ENCODE data around the gene TEKT2.

Gene TEKT2

DNA sequence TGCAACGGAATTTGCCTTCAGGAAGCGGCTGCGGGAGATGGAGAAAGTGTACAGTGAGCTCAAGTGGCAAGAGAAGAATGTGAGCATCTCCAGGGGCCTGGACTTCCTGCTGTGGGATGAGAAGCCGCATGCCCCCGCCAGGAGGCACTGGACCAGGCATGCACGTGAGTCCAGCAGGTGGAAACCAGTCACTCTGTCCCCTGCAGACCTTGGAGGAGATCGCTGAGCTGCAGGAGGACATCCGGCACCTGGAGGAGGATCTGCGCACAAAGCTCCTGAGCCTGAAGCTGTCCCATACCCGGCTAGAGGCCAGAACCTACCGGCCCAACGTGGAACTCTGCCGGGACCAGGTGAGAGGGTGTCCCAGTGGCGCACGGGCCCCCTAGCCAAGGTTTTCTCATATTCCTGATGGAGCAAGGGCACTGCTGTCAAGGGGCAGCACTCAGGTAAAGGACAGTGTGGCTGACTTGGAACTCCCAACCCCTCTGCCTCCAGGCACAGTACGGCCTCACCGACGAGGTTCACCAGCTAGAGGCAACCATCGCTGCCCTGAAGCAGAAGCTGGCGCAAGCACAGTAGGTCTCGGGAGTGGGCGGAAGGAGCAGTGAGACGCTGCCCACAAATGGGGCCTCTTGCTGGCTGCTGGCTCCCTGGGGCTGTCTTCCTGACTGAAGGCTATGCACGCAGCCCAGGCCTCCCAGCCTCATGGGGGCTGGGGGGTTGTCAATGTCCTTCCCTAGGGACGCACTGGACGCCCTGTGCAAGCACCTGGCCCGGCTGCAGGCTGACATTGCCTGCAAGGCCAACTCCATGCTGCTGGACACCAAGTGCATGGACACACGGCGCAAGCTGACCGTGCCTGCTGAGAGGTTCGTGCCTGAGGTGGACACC, 3.6 kb downstream of the TEKT2 start:
- no peak for DNase-seq

GRCh38 chr1:36088265-36088576, 4.3 kb downstream of the TEKT2 start:
- DNase-seq = no peak

DNA sequence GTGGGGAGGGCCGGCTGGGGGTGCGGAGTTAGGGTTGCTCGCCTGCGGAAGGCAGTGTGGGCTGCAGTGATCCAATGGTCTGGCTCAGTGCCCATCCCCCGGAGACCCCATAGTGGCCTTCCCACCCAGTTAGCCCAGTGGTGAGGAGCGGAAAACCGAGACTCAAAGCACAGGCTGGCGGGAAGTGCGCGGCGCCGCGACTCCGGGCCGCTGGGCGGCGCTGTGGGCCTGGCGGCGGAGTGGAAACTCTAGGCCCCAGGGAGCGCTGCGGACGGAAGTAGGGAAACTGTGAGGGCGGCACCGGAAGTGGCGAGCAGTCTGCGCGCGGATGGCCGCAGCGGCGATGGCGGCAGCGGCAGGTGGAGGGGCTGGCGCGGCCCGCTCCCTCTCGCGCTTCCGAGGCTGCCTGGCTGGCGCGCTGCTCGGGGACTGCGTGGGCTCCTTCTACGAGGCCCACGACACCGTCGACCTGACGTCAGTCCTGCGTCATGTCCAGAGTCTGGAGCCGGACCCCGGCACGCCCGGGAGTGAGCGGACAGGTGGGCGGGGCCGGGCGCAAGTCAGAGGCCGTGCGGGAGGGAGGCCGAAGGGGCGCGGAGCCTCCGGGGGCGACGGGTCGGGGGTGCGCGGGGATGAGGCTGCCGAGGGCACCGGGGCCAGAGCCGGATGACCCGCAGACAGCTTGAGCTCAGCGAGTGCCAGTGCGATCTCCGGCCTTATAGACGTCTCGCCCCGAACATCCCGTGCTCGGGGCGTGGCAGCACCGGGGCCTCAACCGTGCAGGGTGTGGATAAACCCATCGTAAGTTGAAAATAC, 4.9 kb downstream of the TEKT2 start, which contains the start of gene ADPRS:
TSS of gene ADPRS (plus strand) at position 316 of the 816 bp plus-strand sequence. CDS start at position 329, 13 bp downstream.
- peak; percentile 83 for DNase-seq

DNA sequence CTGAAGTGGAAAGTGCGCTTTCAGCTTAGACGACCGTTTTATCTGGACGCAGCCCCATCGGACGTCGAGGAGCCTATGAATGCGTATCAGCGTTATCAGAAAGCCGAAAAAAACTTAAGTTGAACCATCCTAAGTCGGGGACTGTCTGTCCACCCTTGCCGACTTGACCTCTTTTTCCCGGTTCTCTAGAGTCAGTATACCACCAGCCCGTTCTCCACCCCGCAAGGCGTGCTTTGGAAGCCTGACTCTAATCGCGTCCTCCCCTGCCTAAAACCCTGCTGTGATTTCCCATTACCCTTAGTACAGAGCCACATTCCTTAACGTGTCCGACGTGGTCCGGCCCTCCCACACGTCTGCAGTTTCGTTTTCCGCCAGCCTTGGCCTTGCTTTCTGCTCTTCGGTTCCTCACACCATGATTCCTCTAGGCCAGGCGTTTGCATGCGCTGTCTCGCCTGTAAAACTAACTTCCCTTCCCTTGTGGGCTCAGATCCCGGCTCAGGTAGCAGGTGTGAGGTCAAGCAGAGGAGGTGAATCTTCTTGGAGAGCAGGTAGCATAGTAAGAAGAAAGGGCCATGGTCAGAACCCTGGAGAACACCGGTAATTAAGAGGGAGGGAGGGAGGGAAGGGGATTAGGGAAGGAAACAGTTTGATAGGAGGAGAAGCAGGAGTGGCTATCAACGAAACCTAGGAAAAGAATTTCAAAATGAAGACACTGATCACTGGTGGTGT, 5.7 kb downstream of the TEKT2 start:
- DNase-seq = no peak

GRCh38 chr1:36091141-36091540, 7.2 kb downstream of the TEKT2 start:
- DNase-seq = no peak

DNA sequence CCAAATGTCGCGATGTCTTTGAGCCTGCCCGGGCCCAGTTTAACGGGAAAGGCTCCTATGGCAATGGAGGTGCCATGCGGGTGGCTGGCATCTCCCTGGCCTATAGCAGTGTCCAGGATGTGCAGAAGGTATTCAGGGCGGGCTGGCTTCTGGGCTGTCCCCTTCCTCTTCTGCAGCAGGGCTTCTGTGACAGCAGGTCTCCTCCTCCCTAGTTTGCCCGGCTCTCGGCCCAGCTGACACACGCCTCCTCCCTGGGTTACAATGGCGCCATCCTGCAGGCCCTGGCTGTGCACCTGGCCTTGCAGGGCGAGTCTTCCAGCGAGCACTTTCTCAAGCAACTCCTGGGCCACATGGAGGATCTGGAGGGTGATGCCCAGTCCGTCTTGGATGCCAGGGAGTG, 7.8 kb downstream of the TEKT2 start:
- DNase-seq = no peak

DNA sequence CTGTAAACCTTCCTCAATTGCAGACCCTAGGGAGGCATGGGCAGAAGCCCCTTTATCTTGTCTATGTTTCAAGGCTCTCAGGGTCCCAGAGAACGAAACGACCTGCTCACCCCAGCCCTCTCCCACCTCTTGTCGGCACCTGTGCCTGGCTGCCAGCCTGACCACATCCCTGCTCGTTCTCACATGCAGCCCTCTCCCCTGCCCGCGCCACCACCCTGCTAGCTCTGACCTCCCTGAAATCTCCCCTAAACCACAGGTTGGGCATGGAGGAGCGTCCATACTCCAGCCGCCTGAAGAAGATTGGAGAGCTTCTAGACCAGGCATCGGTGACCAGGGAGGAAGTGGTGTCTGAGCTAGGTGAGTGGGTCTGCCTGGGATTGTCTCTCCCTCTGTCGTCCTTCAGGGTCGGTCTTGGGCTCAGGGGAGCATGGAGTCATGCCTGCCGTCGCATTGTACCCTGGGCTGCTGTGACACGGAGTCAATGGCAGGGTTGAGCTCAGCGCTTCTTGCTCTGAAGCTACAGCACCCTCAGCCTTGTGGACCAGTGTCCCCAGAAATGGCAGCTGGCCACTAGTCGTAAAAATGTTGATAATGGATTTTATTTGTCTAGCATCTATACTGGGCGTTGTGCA, 8.4 kb downstream of the TEKT2 start:
- DNase-seq = no peak

GRCh38 chr1:36092798-36093185, 8.9 kb downstream of the TEKT2 start:
- no peak for DNase-seq

- DNase-seq = no peak
These were observed 9.3 kb downstream of the TEKT2 start for GRCh38 chr1:36093226-36093625.

- no peak for DNase-seq
These were observed 10.0 kb downstream of the TEKT2 start for GRCh38 chr1:36093929-36094328.

- DNase-seq = no peak
These were observed 10.7 kb downstream of the TEKT2 start for GRCh38 chr1:36094621-36095061.

GRCh38 chr1:36095760-36096405, 12.0 kb downstream of the TEKT2 start:
- no peak for DNase-seq

DNA sequence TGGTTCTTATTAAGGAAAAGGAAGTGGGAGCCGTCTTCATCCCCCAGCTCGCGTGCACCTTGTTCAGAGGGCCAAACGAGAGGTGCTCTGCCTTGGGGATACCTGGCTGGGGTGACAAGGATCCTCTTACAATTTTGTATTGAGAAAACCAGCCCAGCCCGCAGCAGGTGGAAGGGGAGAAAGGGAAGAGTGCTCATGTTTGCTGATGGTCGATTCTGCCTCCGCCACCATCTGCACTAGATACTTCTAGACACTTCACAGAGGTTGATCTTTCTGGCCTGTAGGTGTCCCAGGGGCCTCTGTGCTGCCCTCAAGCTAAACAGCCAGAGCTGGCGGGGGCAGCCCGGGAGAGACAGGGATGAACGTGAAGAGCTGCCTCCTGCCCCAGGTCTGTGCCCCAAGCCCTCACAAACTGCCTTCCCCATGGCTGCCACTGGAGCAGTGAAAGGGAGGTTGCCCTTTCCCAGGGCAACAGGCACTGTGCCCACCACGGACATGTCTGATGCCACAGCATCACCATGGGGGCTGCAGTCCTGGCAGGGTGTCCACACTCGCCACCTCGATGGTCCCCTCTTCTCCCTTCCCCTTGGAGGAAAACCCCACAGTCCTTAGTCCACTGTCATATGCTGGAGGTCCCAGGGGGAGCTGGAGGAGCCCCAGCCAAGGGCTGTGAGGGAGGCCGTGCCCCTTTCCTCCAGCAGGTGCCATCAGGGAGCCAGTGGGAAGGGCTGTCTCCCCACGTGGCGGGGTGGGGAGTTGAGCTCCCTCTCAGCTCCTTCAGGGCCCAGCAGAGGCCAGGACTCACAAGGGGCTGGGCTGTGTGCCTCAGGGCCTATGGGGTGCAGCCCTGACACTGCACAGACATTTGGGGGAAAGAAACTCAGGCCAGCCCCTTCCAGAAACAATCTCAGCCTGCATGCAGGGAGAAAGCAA, 12.9 kb downstream of the TEKT2 start:
- no peak for DNase-seq

- DNase-seq = no peak
These were observed 14.0 kb downstream of the TEKT2 start for GRCh38 chr1:36097693-36098585.

GRCh38 chr1:36098650-36099365, 14.9 kb downstream of the TEKT2 start:
- DNase-seq = no peak

GRCh38 chr1:36099681-36100341, 15.9 kb downstream of the TEKT2 start:
- DNase-seq = peak; percentile 46

GRCh38 chr1:36100376-36100775, 16.5 kb downstream of the TEKT2 start:
- no peak for DNase-seq

- no peak for DNase-seq
These were observed 17.7 kb downstream of the TEKT2 start for GRCh38 chr1:36101546-36101945.

- DNase-seq = no peak
These were observed 22.4 kb downstream of the TEKT2 start for GRCh38 chr1:36106269-36106668.

Measured in amniotic stem cell (primary cell).